ENCODE measurements around the gene DDRGK1. TPM values are rescaled to one million over a fixed set of nuclear protein-coding genes. Genes with fewer than 3 reads are reported as not detected.

The DDRGK1 gene
- total and polyA plus RNA-seq, 2 of the 4 experiments (the other 2 are of a cell fraction): 12.2 to 29.6 TPM

GRCh38 chr20:3228750-3229032, 24.2 kb upstream of the DDRGK1 start:
- Histone ChIP-seq H2AK5ac (ENCODE audit: low read depth, low read length) (no peak overlapping the region), H3K36me3 (ENCODE audit: control insufficient read depth, insufficient read depth, low read length) (peaks cover 6% of the 10 kb centered on the region; the same call in 1 of the 2 replicates), H2BK15ac (ENCODE audit: low read depth, low read length) (no peak overlapping the region), H2AFZ (replicated peaks; ENCODE audit: low read length, poor library complexity) (peak overlapping the region; percentile 21), H4K8ac (ENCODE audit: low read depth in 2 of 2, low read length in 2 of 2) (no peak overlapping the region), H3K56ac (ENCODE audit: extremely low read depth, insufficient read depth, low read length) (no peak overlapping the region), H4K20me1 (ENCODE audit: insufficient read depth, low read length) (no peaks in the 10 kb centered on the region), H3K4me3 (ENCODE audit: insufficient read depth, low read depth, low read length) (no peak overlapping the region), H3K14ac (replicated peaks; ENCODE audit: low read depth, low read length) (no peak overlapping the region), H2BK120ac (ENCODE audit: low read depth, low read length) (no peak overlapping the region), H3K27ac (ENCODE audit: insufficient read depth, low read length) (no peak overlapping the region), H3K4me1 (ENCODE audit: control insufficient read depth, insufficient read depth, low read length) (no peaks in the 10 kb centered on the region), H2BK20ac (ENCODE audit: low read depth, low read length) (no peak overlapping the region), H3K9me1 (ENCODE audit: insufficient read depth, low read length) (no peaks in the 10 kb centered on the region), H3K23ac (ENCODE audit: low read depth, low read length) (no peak overlapping the region), H2BK5ac (ENCODE audit: low read depth, low read length, poor library complexity, severe bottlenecking) (no peak overlapping the region), H3K9ac (ENCODE audit: low read depth, low read length) (no peak overlapping the region), H3K18ac (ENCODE audit: low read depth, low read length) (no peak overlapping the region), H3K27me3 (ENCODE audit: control insufficient read depth, insufficient read depth, low read length) (no peaks in the 10 kb centered on the region), H3K79me1 (ENCODE audit: low read depth in 1 of 2, low read length in 2 of 2) (no peaks in the 10 kb centered on the region), H3K4ac (ENCODE audit: low read depth, low read length) (no peak overlapping the region), H4K5ac (ENCODE audit: low read depth, low read length) (no peak overlapping the region), H4K91ac (ENCODE audit: insufficient read depth, low read depth, low read length) (no peak overlapping the region), H3K4me2 (ENCODE audit: low read depth, low read length) (no peak overlapping the region), H3K9me3 (ENCODE audit: control insufficient read depth, insufficient read depth, low read length) (no peaks in the 10 kb centered on the region), H2AK9ac (replicated peaks; ENCODE audit: low read depth, low read length, poor library complexity) (no peak overlapping the region)
- dilution Hi-C loops (cut with HindIII; ENCODE audit: low sequenced_read_pairs, unreplicated experiment) (no loop called here), intact Hi-C loops (cut with micrococcal nuclease) (no loop called here), in situ Hi-C loops (cut with MboI; ENCODE audit: low sequenced_read_pairs) (no loop called here)
- BruUV-seq (replicated peaks): no TSS peak
- ATAC-seq (ENCODE audit: low read depth) (no peak), DNase-seq (no peak)
- no peak for TF ChIP-seq NFE2L2 (IDR thresholded peaks at IDR 0.05; ENCODE audit: low read depth, low read length)
- TF ChIP-seq USF2 (IDR thresholded peaks at IDR 0.05; ENCODE audit: low read depth, low read length): no peak
- TF ChIP-seq RAD21 (IDR thresholded peaks at IDR 0.05; ENCODE audit: low read length): no peak
- TF ChIP-seq MXI1 (IDR thresholded peaks at IDR 0.05; ENCODE audit: borderline replicate concordance, low read depth, low read length): no peak
- no peak for TF ChIP-seq MAZ (IDR thresholded peaks at IDR 0.05; ENCODE audit: borderline replicate concordance, low read depth, low read length)
- TF ChIP-seq CHD1 (IDR thresholded peaks at IDR 0.05; ENCODE audit: low read depth, low read length): no peak
- no peak for TF ChIP-seq FOS (IDR thresholded peaks at IDR 0.05; ENCODE audit: low read depth, low read length)
- TF ChIP-seq SMC3 (IDR thresholded peaks at IDR 0.05; ENCODE audit: low read depth, low read length): no peak
- no peak for TF ChIP-seq CEBPB (IDR thresholded peaks at IDR 0.05; ENCODE audit: low read depth, low read length)
- no peak for TF ChIP-seq RFX5 (IDR thresholded peaks at IDR 0.05; ENCODE audit: low read depth, low read length)
- no peak for TF ChIP-seq RCOR1 (IDR thresholded peaks at IDR 0.05; ENCODE audit: insufficient replicate concordance, low read length)
- no peak for TF ChIP-seq ELK1 (IDR thresholded peaks at IDR 0.05; ENCODE audit: borderline replicate concordance, low read depth, low read length)
- no peak for TF ChIP-seq POLR2A (IDR thresholded peaks at IDR 0.05; ENCODE audit: low read depth, low read length)
- TF ChIP-seq CTCF (conservative IDR thresholded peaks at IDR 0.05; ENCODE audit: low read depth, low read length): no peak
- POLR2A ChIA-PET (ENCODE audit: unreplicated experiment): no interaction called here
- WGBS, 2 experiments (ENCODE audit: extremely low coverage in 2 of 2, insufficient read length in 1 of 2): no CpG with 5 or more reads among the region's 11 CpGs
- CTCF ChIA-PET: no interaction called here

All from IMR-90 (cell line).